HepG2 (cell line): ENCODE data around the gene PDCD5. TPM values are rescaled to one million over a fixed set of nuclear protein-coding genes. Genes with fewer than 3 reads are reported as not detected.

Source experiments
- BHLHE40 ChIP-seq: IDR thresholded peaks from 2 replicates; pipeline ENCODE4 v1.6.1; 2011; ENCODE audit warnings: low read length, improper control_type of control experiment
- HDAC1 ChIP-seq: sonication (generic); formaldehyde crosslinking; IDR thresholded peaks from 2 replicates; pipeline ENCODE4 v1.5.1; 2020; ENCODE audit warnings: mild to moderate bottlenecking, missing genetic modification reagents
- SAP130 ChIP-seq: IDR thresholded peaks from 2 replicates; pipeline ENCODE4 v1.6.1; 2016; ENCODE audit warnings: low read depth
- WIZ ChIP-seq: sonication (generic); formaldehyde crosslinking; IDR thresholded peaks from 2 replicates; pipeline ENCODE4 v1.5.1; 2020; ENCODE audit warnings: mild to moderate bottlenecking, missing genetic modification reagents
- ZNF7 ChIP-seq: IDR thresholded peaks from 2 replicates; pipeline ENCODE4 v1.6.1; 2016; ENCODE audit warnings: missing biosample characterization, missing genetic modification reagents
- ZNF782 ChIP-seq: sonication (generic); formaldehyde crosslinking; IDR thresholded peaks from 2 replicates; pipeline ENCODE4 v1.4.0; 2020; ENCODE audit warnings: missing genetic modification reagents, mild to moderate bottlenecking, borderline replicate concordance
- polyA plus RNA-seq, 8 experiments: library from polyadenylated mRNA; depleted of rRNA in 3 of 8; stranded (reverse) in 7 of 8; unstranded in 1 of 8; fragments of >200 nt; fragmentation: Illumina TruSeq in 4 of 8; extraction: Trizol in 4 of 8; gene quantifications; 2 replicates each; pipeline versions ENCODE4 v1.2.1 to v1.2.3, GENCODE V29; 2011 to 2016; ENCODE audit warnings: low read depth in 4 of 8, missing spikeins in 1 of 8, mixed read lengths in 1 of 8; ENCODE audit not compliant: insufficient read depth in 1 of 8
- total RNA-seq, 5 experiments: library from RNA; depleted of rRNA; stranded (reverse); fragments of >200 nt; fragmentation: Illumina TruSeq; extraction: Trizol; gene quantifications; 2 replicates each; pipeline ENCODE4 v1.2.3, GENCODE V29; 2016; ENCODE audit warnings: low read depth in 1 of 5
- TF ChIP-seq, protein P1 (sequence below), 2 experiments: sonication (generic) in 1 of 2; formaldehyde crosslinking in 1 of 2; IDR thresholded peaks; 2 replicates each; pipeline versions ENCODE4 v1.4.0 to v1.6.1; 2016 to 2020; ENCODE audit warnings: borderline replicate concordance in 1 of 2, low read depth in 1 of 2, mild to moderate bottlenecking in 1 of 2, missing genetic modification reagents in 1 of 2
- TF ChIP-seq, protein P2 (sequence below): sonication (generic); formaldehyde crosslinking; IDR thresholded peaks from 2 replicates; pipeline ENCODE4 v1.5.1; 2020; ENCODE audit warnings: mild to moderate bottlenecking, missing genetic modification reagents
- TF ChIP-seq, protein P3 (sequence below): sonication (generic); formaldehyde crosslinking; IDR thresholded peaks from 2 replicates; pipeline ENCODE4 v1.4.0; 2020; ENCODE audit warnings: mild to moderate bottlenecking, low read depth, missing genetic modification reagents
- TF ChIP-seq, protein P4 (sequence below), 2 experiments: fragments of 450-650 bp in 1 of 2; sonication (generic) in 1 of 2; formaldehyde crosslinking in 1 of 2; IDR thresholded peaks; 2 replicates each; pipeline versions ENCODE4 v1.6.1 to v1.8.0; 2016 to 2022; ENCODE audit warnings: antibody characterized with exemption in 1 of 2, mild to moderate bottlenecking in 1 of 2, missing genetic modification reagents in 1 of 2

Gene PDCD5
- total and polyA plus RNA-seq, 2 of the 13 experiments (the other 11 are each of a cell fraction or from before 2014, with no cell fraction given), result 56.3 to 332 TPM

DNA sequence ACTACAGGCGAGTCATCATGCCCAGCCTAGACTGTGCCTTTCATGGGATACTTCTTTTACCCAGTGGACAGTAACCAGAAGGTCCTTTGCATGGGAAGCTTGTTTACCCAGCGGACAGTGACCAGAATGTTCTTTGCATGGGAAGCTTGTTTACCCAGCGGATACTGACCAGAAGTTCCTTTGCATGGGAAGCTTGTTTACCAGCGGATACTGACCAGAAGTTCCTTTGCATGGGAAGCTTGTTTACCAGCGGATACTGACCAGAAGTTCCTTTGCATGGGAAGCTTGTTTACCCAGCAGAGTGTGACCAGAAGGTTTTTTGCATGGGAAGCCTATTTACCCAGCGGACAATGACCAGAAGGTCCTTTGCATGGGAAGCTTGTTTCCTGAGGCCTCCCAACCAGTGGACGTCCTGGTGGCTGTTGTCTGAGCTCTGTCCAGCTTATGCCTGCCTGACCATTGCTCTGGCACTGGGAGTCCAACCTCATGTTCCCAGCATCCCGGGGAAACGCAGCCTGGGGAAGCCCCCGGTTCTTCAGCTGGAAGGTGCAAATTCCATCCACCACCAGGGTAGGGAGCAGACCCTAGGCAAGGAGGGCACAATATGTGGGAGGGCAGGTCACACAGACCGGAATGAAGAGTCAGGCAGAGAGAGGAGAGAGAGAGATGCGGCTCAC lies 41.6 kb upstream of the PDCD5 start (continued):
- TF ChIP-seq, protein P1, sequence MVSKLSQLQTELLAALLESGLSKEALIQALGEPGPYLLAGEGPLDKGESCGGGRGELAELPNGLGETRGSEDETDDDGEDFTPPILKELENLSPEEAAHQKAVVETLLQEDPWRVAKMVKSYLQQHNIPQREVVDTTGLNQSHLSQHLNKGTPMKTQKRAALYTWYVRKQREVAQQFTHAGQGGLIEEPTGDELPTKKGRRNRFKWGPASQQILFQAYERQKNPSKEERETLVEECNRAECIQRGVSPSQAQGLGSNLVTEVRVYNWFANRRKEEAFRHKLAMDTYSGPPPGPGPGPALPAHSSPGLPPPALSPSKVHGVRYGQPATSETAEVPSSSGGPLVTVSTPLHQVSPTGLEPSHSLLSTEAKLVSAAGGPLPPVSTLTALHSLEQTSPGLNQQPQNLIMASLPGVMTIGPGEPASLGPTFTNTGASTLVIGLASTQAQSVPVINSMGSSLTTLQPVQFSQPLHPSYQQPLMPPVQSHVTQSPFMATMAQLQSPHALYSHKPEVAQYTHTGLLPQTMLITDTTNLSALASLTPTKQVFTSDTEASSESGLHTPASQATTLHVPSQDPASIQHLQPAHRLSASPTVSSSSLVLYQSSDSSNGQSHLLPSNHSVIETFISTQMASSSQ (IDR thresholded peaks at IDR 0.05; ENCODE audit: low read depth), result peak; percentile 43; the same call in 1 of the 2 replicates
- TF ChIP-seq, protein P1 (CRISPR knock-in tag; IDR thresholded peaks at IDR 0.05; ENCODE audit: borderline replicate concordance), result no peak
- TF ChIP-seq, protein P2, sequence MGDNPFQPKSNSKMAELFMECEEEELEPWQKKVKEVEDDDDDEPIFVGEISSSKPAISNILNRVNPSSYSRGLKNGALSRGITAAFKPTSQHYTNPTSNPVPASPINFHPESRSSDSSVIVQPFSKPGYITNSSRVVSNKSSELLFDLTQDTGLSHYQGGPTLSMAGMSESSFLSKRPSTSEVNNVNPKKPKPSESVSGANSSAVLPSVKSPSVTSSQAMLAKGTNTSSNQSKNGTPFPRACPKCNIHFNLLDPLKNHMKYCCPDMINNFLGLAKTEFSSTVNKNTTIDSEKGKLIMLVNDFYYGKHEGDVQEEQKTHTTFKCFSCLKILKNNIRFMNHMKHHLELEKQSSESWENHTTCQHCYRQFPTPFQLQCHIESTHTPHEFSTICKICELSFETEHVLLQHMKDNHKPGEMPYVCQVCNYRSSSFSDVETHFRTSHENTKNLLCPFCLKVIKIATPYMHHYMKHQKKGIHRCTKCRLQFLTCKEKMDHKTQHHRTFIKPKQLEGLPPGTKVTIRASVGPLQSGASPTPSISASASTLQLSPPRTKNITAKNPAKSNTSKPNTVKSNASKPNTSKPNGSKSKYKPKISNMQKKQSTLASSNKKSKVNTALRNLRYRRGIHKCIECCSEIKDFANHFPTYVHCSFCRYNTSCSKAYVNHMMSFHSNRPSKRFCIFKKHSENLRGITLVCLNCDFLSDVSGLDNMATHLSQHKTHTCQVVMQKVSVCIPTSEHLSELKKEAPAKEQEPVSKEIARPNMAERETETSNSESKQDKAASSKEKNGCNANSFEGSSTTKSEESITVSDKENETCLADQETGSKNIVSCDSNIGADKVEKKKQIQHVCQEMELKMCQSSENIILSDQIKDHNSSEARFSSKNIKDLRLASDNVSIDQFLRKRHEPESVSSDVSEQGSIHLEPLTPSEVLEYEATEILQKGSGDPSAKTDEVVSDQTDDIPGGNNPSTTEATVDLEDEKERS (CRISPR knock-in tag), result 0 out of 2 replicates have a peak, but pooled peaks have one; percentile 39
- peak; percentile 39; the same call in 1 of the 2 replicates for TF ChIP-seq WIZ (CRISPR knock-in tag)
- TF ChIP-seq ZNF782 (CRISPR knock-in tag), result 0 out of 2 replicates have a peak, but pooled peaks have one; percentile 24
- TF ChIP-seq, protein P3, sequence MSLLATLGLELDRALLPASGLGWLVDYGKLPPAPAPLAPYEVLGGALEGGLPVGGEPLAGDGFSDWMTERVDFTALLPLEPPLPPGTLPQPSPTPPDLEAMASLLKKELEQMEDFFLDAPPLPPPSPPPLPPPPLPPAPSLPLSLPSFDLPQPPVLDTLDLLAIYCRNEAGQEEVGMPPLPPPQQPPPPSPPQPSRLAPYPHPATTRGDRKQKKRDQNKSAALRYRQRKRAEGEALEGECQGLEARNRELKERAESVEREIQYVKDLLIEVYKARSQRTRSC (CRISPR knock-in tag), result no peak
- 0 out of 2 replicates have a peak, but pooled peaks have one; percentile 41 for TF ChIP-seq BHLHE40
- TF ChIP-seq, protein P4, sequence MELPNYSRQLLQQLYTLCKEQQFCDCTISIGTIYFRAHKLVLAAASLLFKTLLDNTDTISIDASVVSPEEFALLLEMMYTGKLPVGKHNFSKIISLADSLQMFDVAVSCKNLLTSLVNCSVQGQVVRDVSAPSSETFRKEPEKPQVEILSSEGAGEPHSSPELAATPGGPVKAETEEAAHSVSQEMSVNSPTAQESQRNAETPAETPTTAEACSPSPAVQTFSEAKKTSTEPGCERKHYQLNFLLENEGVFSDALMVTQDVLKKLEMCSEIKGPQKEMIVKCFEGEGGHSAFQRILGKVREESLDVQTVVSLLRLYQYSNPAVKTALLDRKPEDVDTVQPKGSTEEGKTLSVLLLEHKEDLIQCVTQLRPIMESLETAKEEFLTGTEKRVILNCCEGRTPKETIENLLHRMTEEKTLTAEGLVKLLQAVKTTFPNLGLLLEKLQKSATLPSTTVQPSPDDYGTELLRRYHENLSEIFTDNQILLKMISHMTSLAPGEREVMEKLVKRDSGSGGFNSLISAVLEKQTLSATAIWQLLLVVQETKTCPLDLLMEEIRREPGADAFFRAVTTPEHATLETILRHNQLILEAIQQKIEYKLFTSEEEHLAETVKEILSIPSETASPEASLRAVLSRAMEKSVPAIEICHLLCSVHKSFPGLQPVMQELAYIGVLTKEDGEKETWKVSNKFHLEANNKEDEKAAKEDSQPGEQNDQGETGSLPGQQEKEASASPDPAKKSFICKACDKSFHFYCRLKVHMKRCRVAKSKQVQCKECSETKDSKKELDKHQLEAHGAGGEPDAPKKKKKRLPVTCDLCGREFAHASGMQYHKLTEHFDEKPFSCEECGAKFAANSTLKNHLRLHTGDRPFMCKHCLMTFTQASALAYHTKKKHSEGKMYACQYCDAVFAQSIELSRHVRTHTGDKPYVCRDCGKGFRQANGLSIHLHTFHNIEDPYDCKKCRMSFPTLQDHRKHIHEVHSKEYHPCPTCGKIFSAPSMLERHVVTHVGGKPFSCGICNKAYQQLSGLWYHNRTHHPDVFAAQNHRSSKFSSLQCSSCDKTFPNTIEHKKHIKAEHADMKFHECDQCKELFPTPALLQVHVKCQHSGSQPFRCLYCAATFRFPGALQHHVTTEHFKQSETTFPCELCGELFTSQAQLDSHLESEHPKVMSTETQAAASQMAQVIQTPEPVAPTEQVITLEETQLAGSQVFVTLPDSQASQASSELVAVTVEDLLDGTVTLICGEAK (IDR thresholded peaks at IDR 0.05), result no peak
- TF ChIP-seq, protein P4 (CRISPR knock-in tag; IDR thresholded peaks at IDR 0.05), result peak; percentile 75
- TF ChIP-seq ZNF7 (CRISPR knock-in tag), result no peak
- TF ChIP-seq HDAC1 (CRISPR knock-in tag), result peak; percentile 77
- peak; percentile 64 for TF ChIP-seq SAP130 (CRISPR knock-in tag)
